Ascending aorta (tissue), 2 donors: Measurements from ENCODE around the gene ZNF346. TPM values are rescaled to one million over a fixed set of nuclear protein-coding genes. Genes with fewer than 3 reads are reported as not detected.
A peak's percentile ranks its signal among the peaks of the same experiment; 100 is the strongest.

Experiments used
- DNase-seq, 2 donors: peaks; one replicate each; pipeline ENCODE4 v3.0.0-alpha.2; 2019; ENCODE audit warnings: low spot score in 2 of 2
- H3K27ac ChIP-seq, 2 donors: fragments of 200-600 bp; sonication (generic); one replicate each; pipeline ENCODE4 v1.5.1; 2016 to 2017; ENCODE audit warnings: mild to moderate bottlenecking in 1 of 2
- H3K27me3 ChIP-seq: fragments of 200-600 bp; sonication (generic); one replicate; pipeline ENCODE4 v1.5.1; 2017
- H3K36me3 ChIP-seq, 2 donors: fragments of 200-600 bp; sonication (generic); one replicate each; pipeline ENCODE4 v1.5.1; 2016
- H3K4me1 ChIP-seq, 2 donors: fragments of 200-600 bp; sonication (generic); one replicate each; pipeline ENCODE4 v1.5.1; 2016 to 2017; ENCODE audit warnings: mild to moderate bottlenecking in 1 of 2
- H3K4me3 ChIP-seq, 2 donors: fragments of 200-600 bp; sonication (generic); one replicate each; pipeline ENCODE4 v1.5.1; 2016 to 2017; ENCODE audit warnings: mild to moderate bottlenecking in 1 of 2
- H3K9me3 ChIP-seq, 2 donors: fragments of 200-600 bp; sonication (generic); one replicate each; pipeline ENCODE4 v1.5.1; 2016
- intact Hi-C: fragments of 100-400 bp; cut with DNase I; formaldehyde crosslinking; loops from one replicate; pipeline ENCODE4 v1.15.1; 2023
- total RNA-seq: library from RNA; depleted of rRNA; stranded (reverse); fragments of >200 nt; gene quantifications from one replicate; pipeline ENCODE4 v1.1.0, GENCODE V29; 2016
- TF ChIP-seq, protein P1 (sequence below), 3 experiments: fragments of 200-600 bp in 2 of 3; fragments of 450-650 bp in 1 of 3; sonication (generic) in 2 of 3; IDR thresholded peaks; one replicate each; pipeline ENCODE4 v1.5.1; 2016 to 2019; ENCODE audit warnings: antibody characterized with exemption in 3 of 3, mild to moderate bottlenecking in 1 of 3, moderate library complexity in 1 of 3

The ZNF346 gene
- total RNA-seq, 1 donor from 2014 or later: 30.5 TPM

DNA sequence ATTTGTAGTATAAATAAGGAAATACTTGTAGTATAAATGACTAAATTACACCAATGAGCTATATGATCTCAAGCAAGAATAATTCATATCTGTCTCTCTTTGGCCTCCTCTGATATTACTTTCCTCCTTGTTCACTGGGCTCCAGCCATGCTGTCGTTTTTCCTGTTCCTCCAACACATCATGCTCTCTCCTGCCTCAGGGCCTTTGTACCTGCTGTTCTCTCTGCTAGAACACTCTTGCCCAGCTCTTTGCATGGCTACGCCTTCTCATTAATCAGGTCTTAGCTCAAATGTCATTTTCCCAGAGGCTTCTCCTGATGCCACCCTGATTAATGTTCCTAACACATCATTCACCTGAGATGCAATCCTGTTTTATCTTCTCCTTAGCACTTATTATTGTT lies 2.5 kb upstream of the ZNF346 start:
- Histone ChIP-seq H3K27ac (no peak overlapping the region), H3K4me3 (no peak overlapping the region), H3K9me3 (no peaks in the 10 kb centered on the region), H3K36me3 (no peaks in the 10 kb centered on the region), H3K27me3 (no peaks in the 10 kb centered on the region), H3K4me1 (peaks cover 0 to 7% of the 10 kb centered on the region in 2 donors)
- intact Hi-C loops: no loop called here
- no peak for DNase-seq
- TF ChIP-seq, protein P1, sequence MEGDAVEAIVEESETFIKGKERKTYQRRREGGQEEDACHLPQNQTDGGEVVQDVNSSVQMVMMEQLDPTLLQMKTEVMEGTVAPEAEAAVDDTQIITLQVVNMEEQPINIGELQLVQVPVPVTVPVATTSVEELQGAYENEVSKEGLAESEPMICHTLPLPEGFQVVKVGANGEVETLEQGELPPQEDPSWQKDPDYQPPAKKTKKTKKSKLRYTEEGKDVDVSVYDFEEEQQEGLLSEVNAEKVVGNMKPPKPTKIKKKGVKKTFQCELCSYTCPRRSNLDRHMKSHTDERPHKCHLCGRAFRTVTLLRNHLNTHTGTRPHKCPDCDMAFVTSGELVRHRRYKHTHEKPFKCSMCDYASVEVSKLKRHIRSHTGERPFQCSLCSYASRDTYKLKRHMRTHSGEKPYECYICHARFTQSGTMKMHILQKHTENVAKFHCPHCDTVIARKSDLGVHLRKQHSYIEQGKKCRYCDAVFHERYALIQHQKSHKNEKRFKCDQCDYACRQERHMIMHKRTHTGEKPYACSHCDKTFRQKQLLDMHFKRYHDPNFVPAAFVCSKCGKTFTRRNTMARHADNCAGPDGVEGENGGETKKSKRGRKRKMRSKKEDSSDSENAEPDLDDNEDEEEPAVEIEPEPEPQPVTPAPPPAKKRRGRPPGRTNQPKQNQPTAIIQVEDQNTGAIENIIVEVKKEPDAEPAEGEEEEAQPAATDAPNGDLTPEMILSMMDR (IDR thresholded peaks at IDR 0.05): no peak

DNA sequence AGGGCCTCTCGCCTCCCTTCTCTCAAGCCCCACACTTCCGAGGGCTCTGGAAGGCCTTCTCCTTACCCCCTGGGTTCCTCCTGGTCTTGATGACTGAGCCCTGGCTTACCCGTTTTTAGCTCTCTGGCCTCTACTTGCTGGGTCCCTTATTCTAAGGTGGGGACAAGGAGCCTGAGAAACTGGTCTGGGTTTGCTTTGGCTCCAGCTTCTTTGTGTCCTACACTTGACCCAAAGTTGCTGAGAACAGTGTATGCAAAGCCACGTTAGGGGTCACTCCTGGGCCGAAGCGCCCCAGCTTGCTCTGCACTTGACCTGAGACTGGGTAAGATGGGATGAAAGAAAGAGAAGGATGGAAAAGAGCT lies 788 bp downstream of the ZNF346 start:
- TF ChIP-seq, protein P1 (IDR thresholded peaks at IDR 0.05): no peak
- no peak for DNase-seq
- intact Hi-C loops: no loop called here

DNA sequence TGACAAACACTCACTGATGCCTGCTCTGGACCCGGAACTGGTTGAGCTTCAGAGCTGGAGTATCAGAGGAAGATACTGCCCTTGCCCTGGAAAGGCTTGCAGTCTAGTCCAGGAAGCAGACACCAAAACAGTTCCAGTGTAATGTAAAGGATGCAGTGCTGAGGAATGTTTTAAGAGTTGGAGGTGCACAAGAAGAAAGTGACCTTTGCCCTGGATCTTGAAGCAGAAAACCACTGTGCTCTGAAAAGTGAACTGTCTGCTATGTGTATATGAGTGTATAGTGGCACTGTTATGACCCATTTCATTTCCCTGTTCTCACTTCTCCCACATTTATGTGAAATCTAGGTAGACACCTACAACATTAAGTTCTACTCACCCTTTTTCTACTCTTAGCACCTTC lies 2.1 kb downstream of the ZNF346 start:
- Histone ChIP-seq H3K27ac (no peak overlapping the region), H3K9me3 (no peaks in the 10 kb centered on the region), H3K4me1 (peaks cover 0 to 7% of the 10 kb centered on the region in 2 donors), H3K4me3 (no peak overlapping the region), H3K27me3 (no peaks in the 10 kb centered on the region), H3K36me3 (peaks cover 0 to 8% of the 10 kb centered on the region in 2 donors)
- TF ChIP-seq, protein P1 (IDR thresholded peaks at IDR 0.05): no peak
- intact Hi-C loops: no loop called here
- DNase-seq: no peak

More for the DNA sequence above, 788 bp downstream of the ZNF346 start:
- H3K9me3 ChIP-seq: no peaks in the 10 kb centered on the region
- peak overlapping the region; percentile 89 to 99 for H3K4me3 ChIP-seq
- H3K27me3 ChIP-seq: no peaks in the 10 kb centered on the region
- H3K27ac ChIP-seq: peak overlapping the region; percentile 81 to 90
- H3K36me3 ChIP-seq: no peaks in the 10 kb centered on the region
- peaks cover 0 to 7% of the 10 kb centered on the region in 2 donors for H3K4me1 ChIP-seq

DNA sequence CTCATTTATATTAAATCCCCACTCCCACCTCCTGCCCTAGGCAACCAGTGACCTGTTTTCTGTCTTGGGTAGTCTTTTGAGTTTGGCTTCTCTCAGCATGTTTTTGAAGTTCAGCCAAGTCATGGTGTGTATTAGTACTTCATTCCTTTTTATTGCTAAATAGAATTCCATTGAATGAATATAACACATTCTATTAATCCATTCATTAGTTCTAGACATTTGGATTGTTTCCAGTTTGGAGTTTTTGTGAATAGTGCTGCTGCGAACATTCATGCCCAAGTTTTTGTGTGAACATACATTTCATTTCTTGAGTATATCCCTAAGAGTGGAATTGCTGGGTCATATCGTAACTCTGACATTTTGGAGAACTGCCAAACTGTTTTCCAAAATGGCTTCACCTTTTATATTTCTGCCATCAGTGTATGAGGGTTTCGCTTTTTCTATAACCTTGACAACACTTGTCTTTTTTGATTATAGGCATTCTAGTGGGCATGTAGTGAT lies 2.7 kb downstream of the ZNF346 start:
- intact Hi-C loops: no loop called here
- no peak for DNase-seq
- no peak overlapping the region for H3K27ac ChIP-seq

DNA sequence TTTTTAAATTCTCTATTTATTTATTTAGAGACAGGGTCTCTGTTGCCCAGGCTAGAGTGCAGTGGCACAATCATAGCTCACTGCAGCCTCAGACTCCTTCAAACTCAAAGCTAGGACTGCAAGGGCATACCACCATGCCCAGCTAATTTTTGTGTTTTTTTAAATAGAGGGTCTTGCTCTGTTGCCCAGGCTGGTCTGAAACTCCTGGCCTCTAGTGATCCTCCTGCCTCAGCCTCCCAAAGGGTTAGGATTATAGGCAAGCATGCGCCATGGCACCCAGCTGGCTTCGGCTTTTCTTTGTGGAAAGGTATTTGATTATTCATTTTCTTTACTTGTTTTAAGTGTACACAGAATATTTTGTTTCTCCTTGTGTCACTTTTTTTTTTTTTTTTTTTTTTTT lies 5.2 kb downstream of the ZNF346 start:
- Histone ChIP-seq H3K27me3 (no peaks in the 10 kb centered on the region), H3K36me3 (peaks cover 0 to 17% of the 10 kb centered on the region in 2 donors), H3K4me3 (no peak overlapping the region), H3K4me1 (peaks cover 0 to 5% of the 10 kb centered on the region in 2 donors), H3K9me3 (peaks cover 0 to 6% of the 10 kb centered on the region in 2 donors), H3K27ac (no peak overlapping the region)
- DNase-seq: no peak
- intact Hi-C loops: no loop called here
- TF ChIP-seq, protein P1 (IDR thresholded peaks at IDR 0.05): no peak

More for the DNA sequence above, 2.7 kb downstream of the ZNF346 start:
- Histone ChIP-seq H3K9me3 (no peaks in the 10 kb centered on the region), H3K4me3 (no peak overlapping the region), H3K4me1 (peaks cover 0 to 7% of the 10 kb centered on the region in 2 donors), H3K27me3 (no peaks in the 10 kb centered on the region), H3K36me3 (peaks cover 0 to 10% of the 10 kb centered on the region in 2 donors)
- TF ChIP-seq, protein P1 (IDR thresholded peaks at IDR 0.05): no peak

DNA sequence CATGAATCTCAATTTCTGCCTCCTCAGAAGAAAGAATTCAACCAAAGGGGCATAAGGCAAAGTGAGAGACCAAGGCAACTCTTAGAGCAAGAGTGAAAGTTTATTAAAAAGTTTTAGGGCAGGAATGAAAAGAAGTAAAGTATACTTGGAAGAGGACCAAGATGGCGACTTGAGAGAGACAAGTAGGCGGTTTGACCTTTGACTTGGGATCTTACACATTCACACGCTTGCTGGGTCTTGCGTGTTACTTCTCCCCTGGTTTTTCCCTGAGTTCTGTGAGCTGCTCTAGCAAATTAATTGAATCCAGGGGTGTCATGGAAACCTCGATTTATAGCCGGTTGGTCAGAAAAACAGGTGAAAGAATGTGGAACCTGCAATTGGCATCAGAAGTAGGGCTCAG lies 7.0 kb downstream of the ZNF346 start:
- TF ChIP-seq, protein P1 (IDR thresholded peaks at IDR 0.05): no peak
- Histone ChIP-seq H3K4me3 (no peak overlapping the region), H3K27me3 (no peaks in the 10 kb centered on the region), H3K9me3 (peaks cover 0 to 6% of the 10 kb centered on the region in 2 donors), H3K27ac (no peak overlapping the region), H3K4me1 (no peaks in the 10 kb centered on the region), H3K36me3 (peaks cover 0 to 17% of the 10 kb centered on the region in 2 donors)
- intact Hi-C loops: no loop called here
- no peak for DNase-seq
